ENCODE measurements around the gene G6PC1. TPM values are rescaled to one million over a fixed set of nuclear protein-coding genes. Genes with fewer than 3 reads are reported as not detected.
"Not testable (repeated sequence)": the region's sequence is repeated elsewhere in the genome, so short reads cannot be mapped to it uniquely, and the experiment has no call there.

Gene G6PC1
- total and polyA plus RNA-seq, 7 experiments from 2014 or later, result not detected

DNA sequence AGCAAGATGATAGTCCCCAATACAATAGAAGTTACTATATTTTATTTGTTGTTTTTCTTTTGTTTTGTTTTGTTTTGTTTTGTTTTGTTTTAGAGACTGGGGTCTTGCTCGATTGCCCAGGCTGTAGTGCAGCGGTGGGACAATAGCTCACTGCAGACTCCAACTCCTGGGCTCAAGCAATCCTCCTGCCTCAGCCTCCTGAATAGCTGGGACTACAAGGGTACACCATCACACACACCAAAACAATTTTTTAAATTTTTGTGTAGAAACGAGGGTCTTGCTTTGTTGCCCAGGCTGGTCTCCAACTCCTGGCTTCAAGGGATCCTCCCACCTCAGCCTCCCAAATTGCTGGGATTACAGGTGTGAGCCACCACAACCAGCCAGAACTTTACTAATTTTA is 618 bp upstream of the G6PC1 start:
- H3K9me3 ChIP-seq (ENCODE audit: control insufficient read depth in 2 of 3, low read length in 3 of 3); H3K4me3 ChIP-seq (ENCODE audit: low read length); H3K27ac ChIP-seq (ENCODE audit: low read depth, low read length); intact Hi-C loops (cut with micrococcal nuclease); H3K9me3 Mint-ChIP-seq; DNase-seq; H3K27me3 ChIP-seq (ENCODE audit: control insufficient read depth in 2 of 2, insufficient read depth in 2 of 2, low read length in 2 of 2); H3K4me3 Mint-ChIP-seq; H3K36me3 ChIP-seq (ENCODE audit: control insufficient read depth in 2 of 3, insufficient read depth in 3 of 3, low read length in 3 of 3); POLR2A ChIA-PET; ATAC-seq; H3K4me1 ChIP-seq (ENCODE audit: control insufficient read depth in 2 of 2, insufficient read depth in 2 of 2, low read length in 2 of 2); H3K36me3 Mint-ChIP-seq; H3K27ac Mint-ChIP-seq; H3K4me1 Mint-ChIP-seq; CTCF ChIA-PET: not testable (repeated sequence)
- peaks cover 0 to 21% (median 7%) of the 10 kb centered on the region in 5 donors for H3K27me3 Mint-ChIP-seq

DNA sequence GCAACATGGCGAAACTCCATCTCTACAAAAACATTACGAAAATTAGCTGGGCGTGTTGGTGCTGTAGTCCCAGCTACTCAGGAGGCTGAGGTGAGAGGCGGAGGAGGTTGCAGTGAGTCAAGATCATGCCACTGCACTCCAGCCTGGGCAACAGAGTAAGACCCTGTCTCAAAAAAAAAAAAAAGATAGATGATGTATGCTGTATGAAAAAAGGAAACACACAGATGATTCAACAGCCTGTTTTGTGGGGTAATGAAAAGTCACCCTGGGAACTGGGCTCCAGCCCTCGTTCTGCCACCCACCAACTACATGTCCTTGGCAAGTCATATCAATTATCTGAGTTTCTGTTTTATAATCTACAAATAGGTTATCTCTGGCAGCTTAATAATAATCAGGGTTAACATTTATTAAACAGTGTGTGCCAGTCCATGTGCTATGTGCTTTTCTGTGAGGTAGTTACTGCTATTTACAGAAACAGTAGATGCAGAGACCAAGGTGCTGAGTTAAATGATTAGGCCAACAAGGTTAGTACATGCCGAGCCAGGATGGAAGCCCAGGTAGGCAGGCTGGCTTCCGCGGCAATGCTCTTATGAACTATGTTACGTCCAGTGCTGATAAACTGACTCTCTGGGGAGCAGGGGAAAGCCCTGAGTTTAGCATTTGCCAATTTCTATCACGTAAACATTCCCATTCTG is 1.1 kb downstream of the G6PC1 start:
- Mint-ChIP-seq H3K36me3 (no peaks in the 10 kb centered on the region), H3K9me3 (no peaks in the 10 kb centered on the region), H3K4me3 (no peak overlapping the region), H3K4me1 (no peaks in the 10 kb centered on the region), H3K27me3 (peaks cover 0 to 21% (median 8%) of the 10 kb centered on the region in 5 donors), H3K27ac (no peak overlapping the region)
- no peaks in the 10 kb centered on the region for H3K4me1 ChIP-seq (ENCODE audit: control insufficient read depth in 2 of 2, insufficient read depth in 2 of 2, low read length in 2 of 2)
- intact Hi-C loops (cut with micrococcal nuclease), result no loop called here
- H3K27ac ChIP-seq (ENCODE audit: low read depth, low read length), result no peak overlapping the region
- no peaks in the 10 kb centered on the region for H3K27me3 ChIP-seq (ENCODE audit: control insufficient read depth in 2 of 2, insufficient read depth in 2 of 2, low read length in 2 of 2)
- no peaks in the 10 kb centered on the region for H3K9me3 ChIP-seq (ENCODE audit: control insufficient read depth in 2 of 3, low read length in 3 of 3)
- ATAC-seq (no peak), DNase-seq (no peak)
- H3K4me3 ChIP-seq (ENCODE audit: low read length), result no peak overlapping the region
- H3K36me3 ChIP-seq (ENCODE audit: control insufficient read depth in 2 of 3, insufficient read depth in 3 of 3, low read length in 3 of 3), result no peaks in the 10 kb centered on the region
- ChIA-PET CTCF (no interaction called here), POLR2A (no interaction called here)

DNA sequence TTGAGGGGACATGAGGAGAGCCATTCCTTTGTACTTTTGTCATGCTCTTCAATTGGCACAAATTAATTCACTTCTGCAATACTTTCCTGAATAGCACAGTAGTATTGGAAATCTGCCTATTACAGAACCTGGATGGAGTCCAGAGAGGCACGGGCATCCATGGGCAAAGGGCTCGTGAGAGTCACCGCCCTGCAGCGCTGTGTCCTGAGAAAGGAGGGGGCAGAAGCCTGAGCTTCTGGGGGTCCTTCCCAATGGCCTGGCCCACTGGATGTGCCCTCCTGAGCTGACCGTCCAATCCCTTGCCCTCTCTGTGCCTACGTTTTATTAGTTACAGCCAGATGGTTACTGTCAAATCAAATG is 3.5 kb downstream of the G6PC1 start:
- no peaks in the 10 kb centered on the region for H3K36me3 Mint-ChIP-seq
- DNase-seq (no peak), ATAC-seq (no peak)
- no peaks in the 10 kb centered on the region for H3K9me3 Mint-ChIP-seq
- H3K27me3 ChIP-seq (ENCODE audit: control insufficient read depth in 2 of 2, insufficient read depth in 2 of 2, low read length in 2 of 2), result no peaks in the 10 kb centered on the region
- no peak overlapping the region for H3K27ac Mint-ChIP-seq
- no peaks in the 10 kb centered on the region for H3K36me3 ChIP-seq (ENCODE audit: control insufficient read depth in 2 of 3, insufficient read depth in 3 of 3, low read length in 3 of 3)
- CTCF ChIA-PET, result no interaction called here
- peaks cover 0 to 24% (median 7%) of the 10 kb centered on the region in 5 donors for H3K27me3 Mint-ChIP-seq
- H3K4me3 Mint-ChIP-seq, result no peak overlapping the region
- no peak overlapping the region for H3K4me3 ChIP-seq (ENCODE audit: low read length)
- H3K27ac ChIP-seq (ENCODE audit: low read depth, low read length), result no peak overlapping the region
- H3K4me1 ChIP-seq (ENCODE audit: control insufficient read depth in 2 of 2, insufficient read depth in 2 of 2, low read length in 2 of 2), result no peaks in the 10 kb centered on the region
- no peaks in the 10 kb centered on the region for H3K9me3 ChIP-seq (ENCODE audit: control insufficient read depth in 2 of 3, low read length in 3 of 3)
- intact Hi-C loops (cut with micrococcal nuclease), result no loop called here
- POLR2A ChIA-PET, result no interaction called here
- no peaks in the 10 kb centered on the region for H3K4me1 Mint-ChIP-seq

DNA sequence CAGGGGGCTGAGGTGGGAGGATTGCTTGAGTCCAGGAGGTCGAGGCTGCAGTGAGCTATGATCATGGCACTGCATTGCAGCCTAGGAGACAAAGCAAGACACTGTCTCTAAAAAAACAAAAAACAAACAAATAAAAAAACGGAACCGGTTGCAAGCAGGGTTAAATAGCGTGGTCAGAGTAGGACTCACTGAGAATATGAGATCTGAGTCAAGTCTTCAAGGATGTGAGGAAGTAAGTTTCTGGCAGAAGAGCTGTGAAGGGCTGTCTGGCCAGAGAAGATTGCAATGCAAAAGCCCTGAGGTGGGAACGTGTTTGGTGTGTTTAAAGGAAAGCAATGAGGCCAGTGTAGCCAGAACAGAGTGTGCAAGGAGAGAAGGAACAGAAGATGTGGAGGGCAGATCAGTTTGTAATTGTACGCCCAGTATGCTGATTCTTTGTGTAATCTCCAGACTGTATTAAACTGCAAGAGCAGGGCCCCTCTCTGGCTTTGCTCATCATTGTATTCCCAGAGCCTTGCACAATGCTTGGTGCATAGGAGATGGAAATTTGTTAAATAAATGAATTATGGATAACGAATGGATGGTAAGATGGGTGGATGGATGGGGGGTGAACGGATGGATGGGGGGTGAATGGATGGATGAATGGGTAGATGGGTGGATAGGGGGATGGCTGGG is 6.3 kb downstream of the G6PC1 start:
- Histone ChIP-seq H3K9me3 (ENCODE audit: control insufficient read depth in 2 of 3, low read length in 3 of 3) (no peaks in the 10 kb centered on the region), H3K4me3 (ENCODE audit: low read length) (no peak overlapping the region), H3K36me3 (ENCODE audit: control insufficient read depth in 2 of 3, insufficient read depth in 3 of 3, low read length in 3 of 3) (no peaks in the 10 kb centered on the region), H3K4me1 (ENCODE audit: control insufficient read depth in 2 of 2, insufficient read depth in 2 of 2, low read length in 2 of 2) (no peaks in the 10 kb centered on the region), H3K27me3 (ENCODE audit: control insufficient read depth in 2 of 2, insufficient read depth in 2 of 2, low read length in 2 of 2) (no peaks in the 10 kb centered on the region), H3K27ac (ENCODE audit: low read depth, low read length) (no peak overlapping the region)
- H3K36me3 Mint-ChIP-seq, result no peaks in the 10 kb centered on the region
- POLR2A ChIA-PET, result no interaction called here
- ATAC-seq (no peak), DNase-seq (no peak)
- CTCF ChIA-PET, result no interaction called here
- no peaks in the 10 kb centered on the region for H3K4me1 Mint-ChIP-seq
- H3K9me3 Mint-ChIP-seq, result no peaks in the 10 kb centered on the region
- H3K27me3 Mint-ChIP-seq, result peaks cover 0 to 13% (median 8%) of the 10 kb centered on the region in 5 donors
- H3K27ac Mint-ChIP-seq, result no peak overlapping the region
- no peak overlapping the region for H3K4me3 Mint-ChIP-seq
- intact Hi-C loops (cut with micrococcal nuclease), result no loop called here

DNA sequence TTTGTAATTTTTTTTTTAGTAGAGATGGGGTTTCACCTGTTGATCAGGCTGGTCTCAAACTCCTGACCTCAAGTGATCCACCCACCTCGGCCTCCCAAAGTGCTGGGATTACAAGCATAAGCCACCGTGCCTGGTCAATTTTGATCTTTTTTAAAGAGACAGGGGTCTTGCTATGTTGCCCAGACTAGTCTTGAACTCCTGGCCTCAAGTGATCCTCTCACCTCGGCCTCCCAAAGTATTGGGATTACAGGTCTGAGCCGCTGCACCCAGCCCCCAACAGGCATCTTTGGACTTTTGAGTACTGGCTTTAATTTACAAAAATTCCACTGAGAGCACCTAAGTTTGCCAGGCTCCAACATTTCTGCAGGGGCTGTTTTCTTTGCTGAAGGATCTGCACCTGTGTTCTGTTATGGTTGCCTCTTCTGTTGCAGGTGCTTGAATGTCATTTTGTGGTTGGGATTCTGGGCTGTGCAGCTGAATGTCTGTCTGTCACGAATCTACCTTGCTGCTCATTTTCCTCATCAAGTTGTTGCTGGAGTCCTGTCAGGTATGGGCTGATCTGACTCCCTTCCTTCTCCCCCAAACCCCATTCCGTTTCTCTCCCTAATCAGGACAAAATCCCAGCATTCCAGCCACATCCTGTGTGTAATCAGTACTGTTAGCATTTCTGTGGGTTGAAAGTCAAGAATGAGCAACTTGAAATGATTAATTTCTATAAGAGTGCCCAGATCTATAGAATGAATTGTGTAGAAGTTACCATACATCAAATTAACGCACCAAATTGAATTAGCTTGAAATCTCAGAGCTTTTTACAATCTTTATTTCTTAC is 8.5 kb downstream of the G6PC1 start:
- CTCF ChIA-PET, result no interaction called here
- no peaks in the 10 kb centered on the region for H3K9me3 ChIP-seq (ENCODE audit: control insufficient read depth in 2 of 3, low read length in 3 of 3)
- DNase-seq (no peak), ATAC-seq (no peak)
- Mint-ChIP-seq H3K4me3 (no peak overlapping the region), H3K4me1 (no peaks in the 10 kb centered on the region), H3K27me3 (peaks cover 0 to 17% (median 11%) of the 10 kb centered on the region in 5 donors), H3K36me3 (no peaks in the 10 kb centered on the region), H3K27ac (no peak overlapping the region), H3K9me3 (no peaks in the 10 kb centered on the region)
- no peak overlapping the region for H3K4me3 ChIP-seq (ENCODE audit: low read length)
- no peaks in the 10 kb centered on the region for H3K36me3 ChIP-seq (ENCODE audit: control insufficient read depth in 2 of 3, insufficient read depth in 3 of 3, low read length in 3 of 3)
- H3K27ac ChIP-seq (ENCODE audit: low read depth, low read length), result no peak overlapping the region
- POLR2A ChIA-PET, result no interaction called here
- intact Hi-C loops (cut with micrococcal nuclease), result no loop called here
- H3K27me3 ChIP-seq (ENCODE audit: control insufficient read depth in 2 of 2, insufficient read depth in 2 of 2, low read length in 2 of 2), result no peaks in the 10 kb centered on the region
- H3K4me1 ChIP-seq (ENCODE audit: control insufficient read depth in 2 of 2, insufficient read depth in 2 of 2, low read length in 2 of 2), result no peaks in the 10 kb centered on the region

DNA sequence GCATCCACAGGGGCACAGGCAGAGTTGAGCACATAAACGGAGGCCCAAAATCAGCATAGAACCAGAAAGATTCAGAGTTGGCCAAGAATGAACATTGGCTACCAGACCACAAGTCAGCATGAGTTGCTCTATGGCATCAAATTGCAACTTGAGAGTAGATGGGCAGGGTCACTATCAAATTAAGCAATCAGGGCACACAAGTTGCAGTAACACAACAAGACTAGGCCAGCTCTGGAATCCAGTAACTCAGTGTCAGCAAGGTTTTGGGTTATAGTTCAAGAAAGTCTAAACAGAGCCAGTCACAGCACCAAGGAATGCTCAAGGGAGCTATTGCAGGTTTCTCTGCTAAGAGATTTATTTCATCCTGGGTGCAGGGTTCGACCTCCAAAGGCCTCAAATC is 12.9 kb downstream of the G6PC1 start:
- H3K4me3 Mint-ChIP-seq, result no peak overlapping the region
- H3K4me3 ChIP-seq (ENCODE audit: low read length), result no peak overlapping the region
- DNase-seq (no peak), ATAC-seq (no peak)
- no peak overlapping the region for H3K27ac ChIP-seq (ENCODE audit: low read depth, low read length)
- no peaks in the 10 kb centered on the region for H3K9me3 ChIP-seq (ENCODE audit: control insufficient read depth in 2 of 3, low read length in 3 of 3)
- peaks cover 0 to 13% (median 8%) of the 10 kb centered on the region in 5 donors for H3K27me3 Mint-ChIP-seq
- no peaks in the 10 kb centered on the region for H3K27me3 ChIP-seq (ENCODE audit: control insufficient read depth in 2 of 2, insufficient read depth in 2 of 2, low read length in 2 of 2)
- intact Hi-C loops (cut with micrococcal nuclease), result no loop called here
- no peaks in the 10 kb centered on the region for H3K4me1 Mint-ChIP-seq
- no peaks in the 10 kb centered on the region for H3K9me3 Mint-ChIP-seq
- H3K4me1 ChIP-seq (ENCODE audit: control insufficient read depth in 2 of 2, insufficient read depth in 2 of 2, low read length in 2 of 2), result no peaks in the 10 kb centered on the region
- H3K27ac Mint-ChIP-seq, result no peak overlapping the region
- CTCF ChIA-PET, result no interaction called here
- no peaks in the 10 kb centered on the region for H3K36me3 ChIP-seq (ENCODE audit: control insufficient read depth in 2 of 3, insufficient read depth in 3 of 3, low read length in 3 of 3)
- no peaks in the 10 kb centered on the region for H3K36me3 Mint-ChIP-seq
- POLR2A ChIA-PET, result no interaction called here
